ENCODE data around the gene ZNF611. TPM values are rescaled to one million over a fixed set of nuclear protein-coding genes. Genes with fewer than 3 reads are reported as not detected.

The ZNF611 gene
- total and polyA plus RNA-seq, 4 donors, result 0.50 to 12.7 (median 2.7) TPM

DNA sequence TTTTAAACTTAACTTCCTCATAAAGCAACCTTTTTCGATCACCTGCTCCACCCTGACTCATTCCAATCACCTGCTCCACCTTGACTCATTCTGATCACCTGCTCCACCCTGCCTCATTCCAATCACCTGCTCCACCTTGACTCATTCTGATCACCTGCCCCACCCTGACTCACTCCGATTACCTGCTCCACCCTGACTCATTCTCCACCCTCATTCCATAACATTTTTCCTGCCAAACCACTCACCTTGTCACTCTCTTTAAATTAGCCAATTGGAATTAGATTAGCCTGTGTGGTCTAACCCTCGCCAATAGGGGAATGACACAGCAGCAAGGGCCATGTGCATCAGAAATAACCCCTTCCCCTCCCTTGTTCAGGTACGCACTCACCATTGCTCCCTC lies 64.8 kb downstream of the ZNF611 start:
- no peak for DNase-seq (ENCODE audit: low spot score)
- Histone ChIP-seq H3K9ac (ENCODE audit: low read depth in 1 of 2, low read length in 2 of 2) (no peak overlapping the region), H3K36me3 (ENCODE audit: control insufficient read depth in 4 of 4, insufficient read depth in 3 of 4, low read depth in 1 of 4, low read length in 3 of 4) (peaks cover 0 to 2% (median 0%) of the 10 kb centered on the region in 4 donors), H3K4me1 (ENCODE audit: control insufficient read depth in 4 of 4, insufficient read depth in 4 of 4, low read length in 3 of 4) (no peaks in the 10 kb centered on the region), H3K27me3 (ENCODE audit: control insufficient read depth in 4 of 4, insufficient read depth in 4 of 4, low read length in 3 of 4) (no peaks in the 10 kb centered on the region), H3K9me3 (ENCODE audit: control insufficient read depth in 4 of 4, low read length in 3 of 4) (peaks cover 0 to 9% (median 4%) of the 10 kb centered on the region in 4 donors), H3K4me3 (ENCODE audit: low read depth in 1 of 3, low read length in 3 of 3) (no peak overlapping the region), H3K27ac (ENCODE audit: low read depth in 1 of 2, low read length in 2 of 2) (no peak overlapping the region)
- WGBS, result 90% methylated on average over 4 of the region's 4 CpGs
- TF ChIP-seq EGR1 (IDR thresholded peaks at IDR 0.05; ENCODE audit: low read depth in 2 of 2) (no peak), HNF4A (conservative IDR thresholded peaks at IDR 0.05) (no peak), RAD21 (IDR thresholded peaks at IDR 0.05) (no peak), GABPA (IDR thresholded peaks at IDR 0.05 in 1 of 2, conservative IDR thresholded peaks at IDR 0.05 in 1 of 2) (no peak), NR2F2 (IDR thresholded peaks at IDR 0.05) (no peak), YY1 (IDR thresholded peaks at IDR 0.05) (no peak), TAF1 (conservative IDR thresholded peaks at IDR 0.05) (no peak), FOXA1 (IDR thresholded peaks at IDR 0.05) (no peak), RXRA (IDR thresholded peaks at IDR 0.05) (no peak), FOXA2 (IDR thresholded peaks at IDR 0.05) (no peak), HNF4G (IDR thresholded peaks at IDR 0.05) (no peak), SP1 (IDR thresholded peaks at IDR 0.05) (no peak), JUND (IDR thresholded peaks at IDR 0.05) (no peak)
- TF ChIP-seq, protein P1, sequence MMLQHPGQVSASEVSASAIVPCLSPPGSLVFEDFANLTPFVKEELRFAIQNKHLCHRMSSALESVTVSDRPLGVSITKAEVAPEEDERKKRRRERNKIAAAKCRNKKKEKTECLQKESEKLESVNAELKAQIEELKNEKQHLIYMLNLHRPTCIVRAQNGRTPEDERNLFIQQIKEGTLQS (IDR thresholded peaks at IDR 0.05), result no peak
- TF ChIP-seq, protein P2, sequence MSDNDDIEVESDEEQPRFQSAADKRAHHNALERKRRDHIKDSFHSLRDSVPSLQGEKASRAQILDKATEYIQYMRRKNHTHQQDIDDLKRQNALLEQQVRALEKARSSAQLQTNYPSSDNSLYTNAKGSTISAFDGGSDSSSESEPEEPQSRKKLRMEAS (IDR thresholded peaks at IDR 0.05), result no peak
- TF ChIP-seq, protein P3, sequence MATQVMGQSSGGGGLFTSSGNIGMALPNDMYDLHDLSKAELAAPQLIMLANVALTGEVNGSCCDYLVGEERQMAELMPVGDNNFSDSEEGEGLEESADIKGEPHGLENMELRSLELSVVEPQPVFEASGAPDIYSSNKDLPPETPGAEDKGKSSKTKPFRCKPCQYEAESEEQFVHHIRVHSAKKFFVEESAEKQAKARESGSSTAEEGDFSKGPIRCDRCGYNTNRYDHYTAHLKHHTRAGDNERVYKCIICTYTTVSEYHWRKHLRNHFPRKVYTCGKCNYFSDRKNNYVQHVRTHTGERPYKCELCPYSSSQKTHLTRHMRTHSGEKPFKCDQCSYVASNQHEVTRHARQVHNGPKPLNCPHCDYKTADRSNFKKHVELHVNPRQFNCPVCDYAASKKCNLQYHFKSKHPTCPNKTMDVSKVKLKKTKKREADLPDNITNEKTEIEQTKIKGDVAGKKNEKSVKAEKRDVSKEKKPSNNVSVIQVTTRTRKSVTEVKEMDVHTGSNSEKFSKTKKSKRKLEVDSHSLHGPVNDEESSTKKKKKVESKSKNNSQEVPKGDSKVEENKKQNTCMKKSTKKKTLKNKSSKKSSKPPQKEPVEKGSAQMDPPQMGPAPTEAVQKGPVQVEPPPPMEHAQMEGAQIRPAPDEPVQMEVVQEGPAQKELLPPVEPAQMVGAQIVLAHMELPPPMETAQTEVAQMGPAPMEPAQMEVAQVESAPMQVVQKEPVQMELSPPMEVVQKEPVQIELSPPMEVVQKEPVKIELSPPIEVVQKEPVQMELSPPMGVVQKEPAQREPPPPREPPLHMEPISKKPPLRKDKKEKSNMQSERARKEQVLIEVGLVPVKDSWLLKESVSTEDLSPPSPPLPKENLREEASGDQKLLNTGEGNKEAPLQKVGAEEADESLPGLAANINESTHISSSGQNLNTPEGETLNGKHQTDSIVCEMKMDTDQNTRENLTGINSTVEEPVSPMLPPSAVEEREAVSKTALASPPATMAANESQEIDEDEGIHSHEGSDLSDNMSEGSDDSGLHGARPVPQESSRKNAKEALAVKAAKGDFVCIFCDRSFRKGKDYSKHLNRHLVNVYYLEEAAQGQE (IDR thresholded peaks at IDR 0.05), result no peak
- TF ChIP-seq, protein P4, sequence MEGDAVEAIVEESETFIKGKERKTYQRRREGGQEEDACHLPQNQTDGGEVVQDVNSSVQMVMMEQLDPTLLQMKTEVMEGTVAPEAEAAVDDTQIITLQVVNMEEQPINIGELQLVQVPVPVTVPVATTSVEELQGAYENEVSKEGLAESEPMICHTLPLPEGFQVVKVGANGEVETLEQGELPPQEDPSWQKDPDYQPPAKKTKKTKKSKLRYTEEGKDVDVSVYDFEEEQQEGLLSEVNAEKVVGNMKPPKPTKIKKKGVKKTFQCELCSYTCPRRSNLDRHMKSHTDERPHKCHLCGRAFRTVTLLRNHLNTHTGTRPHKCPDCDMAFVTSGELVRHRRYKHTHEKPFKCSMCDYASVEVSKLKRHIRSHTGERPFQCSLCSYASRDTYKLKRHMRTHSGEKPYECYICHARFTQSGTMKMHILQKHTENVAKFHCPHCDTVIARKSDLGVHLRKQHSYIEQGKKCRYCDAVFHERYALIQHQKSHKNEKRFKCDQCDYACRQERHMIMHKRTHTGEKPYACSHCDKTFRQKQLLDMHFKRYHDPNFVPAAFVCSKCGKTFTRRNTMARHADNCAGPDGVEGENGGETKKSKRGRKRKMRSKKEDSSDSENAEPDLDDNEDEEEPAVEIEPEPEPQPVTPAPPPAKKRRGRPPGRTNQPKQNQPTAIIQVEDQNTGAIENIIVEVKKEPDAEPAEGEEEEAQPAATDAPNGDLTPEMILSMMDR (IDR thresholded peaks at IDR 0.05; ENCODE audit: low read depth, low read length, missing input control), result no peak
- TF ChIP-seq, protein P5, sequence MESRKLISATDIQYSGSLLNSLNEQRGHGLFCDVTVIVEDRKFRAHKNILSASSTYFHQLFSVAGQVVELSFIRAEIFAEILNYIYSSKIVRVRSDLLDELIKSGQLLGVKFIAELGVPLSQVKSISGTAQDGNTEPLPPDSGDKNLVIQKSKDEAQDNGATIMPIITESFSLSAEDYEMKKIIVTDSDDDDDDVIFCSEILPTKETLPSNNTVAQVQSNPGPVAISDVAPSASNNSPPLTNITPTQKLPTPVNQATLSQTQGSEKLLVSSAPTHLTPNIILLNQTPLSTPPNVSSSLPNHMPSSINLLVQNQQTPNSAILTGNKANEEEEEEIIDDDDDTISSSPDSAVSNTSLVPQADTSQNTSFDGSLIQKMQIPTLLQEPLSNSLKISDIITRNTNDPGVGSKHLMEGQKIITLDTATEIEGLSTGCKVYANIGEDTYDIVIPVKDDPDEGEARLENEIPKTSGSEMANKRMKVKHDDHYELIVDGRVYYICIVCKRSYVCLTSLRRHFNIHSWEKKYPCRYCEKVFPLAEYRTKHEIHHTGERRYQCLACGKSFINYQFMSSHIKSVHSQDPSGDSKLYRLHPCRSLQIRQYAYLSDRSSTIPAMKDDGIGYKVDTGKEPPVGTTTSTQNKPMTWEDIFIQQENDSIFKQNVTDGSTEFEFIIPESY (IDR thresholded peaks at IDR 0.05), result no peak
